Stomach (tissue), 4 donors: ENCODE results near the gene NR2F1-AS1.

ENCODE experiments used
- EP300 ChIP-seq: sonication (generic); formaldehyde crosslinking; IDR thresholded peaks from one replicate; pipeline ENCODE4 v1.6.1; 2017; ENCODE audit warnings: antibody characterized with exemption
- POLR2AphosphoS5 ChIP-seq, 3 donors: sonication (generic); formaldehyde crosslinking; IDR thresholded peaks; one replicate each; pipeline ENCODE4 v1.6.1; 2016; ENCODE audit warnings: antibody characterized with exemption in 3 of 3
- TF ChIP-seq, protein P1 (sequence below), 7 experiments: fragments of 450-650 bp in 4 of 7; fragments of 200-600 bp in 3 of 7; sonication (generic) in 3 of 7; IDR thresholded peaks; one replicate each; pipeline ENCODE4 v1.5.1; 2016 to 2019; ENCODE audit warnings: antibody characterized with exemption in 7 of 7, control low read depth in 2 of 7, mild to moderate bottlenecking in 1 of 7

DNA sequence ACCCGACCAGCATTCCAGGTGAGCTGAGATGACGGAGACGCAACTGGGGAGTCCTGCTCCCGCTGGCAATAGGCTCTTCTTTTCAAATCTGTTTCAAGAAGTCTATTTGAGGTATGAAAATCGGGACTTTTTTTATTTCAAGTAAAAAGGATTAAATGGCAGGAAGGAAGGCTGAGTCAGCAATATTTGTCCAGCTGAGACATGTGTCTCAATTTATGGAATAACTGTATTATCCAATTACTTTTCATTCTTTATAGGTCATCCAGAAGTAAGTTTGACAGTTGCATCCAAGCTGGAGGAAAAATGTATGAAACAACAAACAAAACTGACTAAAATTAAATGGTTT is 221.1 kb downstream of the NR2F1-AS1 start:
- TF ChIP-seq POLR2AphosphoS5 (IDR thresholded peaks at IDR 0.05): no peak
- TF ChIP-seq, protein P1, sequence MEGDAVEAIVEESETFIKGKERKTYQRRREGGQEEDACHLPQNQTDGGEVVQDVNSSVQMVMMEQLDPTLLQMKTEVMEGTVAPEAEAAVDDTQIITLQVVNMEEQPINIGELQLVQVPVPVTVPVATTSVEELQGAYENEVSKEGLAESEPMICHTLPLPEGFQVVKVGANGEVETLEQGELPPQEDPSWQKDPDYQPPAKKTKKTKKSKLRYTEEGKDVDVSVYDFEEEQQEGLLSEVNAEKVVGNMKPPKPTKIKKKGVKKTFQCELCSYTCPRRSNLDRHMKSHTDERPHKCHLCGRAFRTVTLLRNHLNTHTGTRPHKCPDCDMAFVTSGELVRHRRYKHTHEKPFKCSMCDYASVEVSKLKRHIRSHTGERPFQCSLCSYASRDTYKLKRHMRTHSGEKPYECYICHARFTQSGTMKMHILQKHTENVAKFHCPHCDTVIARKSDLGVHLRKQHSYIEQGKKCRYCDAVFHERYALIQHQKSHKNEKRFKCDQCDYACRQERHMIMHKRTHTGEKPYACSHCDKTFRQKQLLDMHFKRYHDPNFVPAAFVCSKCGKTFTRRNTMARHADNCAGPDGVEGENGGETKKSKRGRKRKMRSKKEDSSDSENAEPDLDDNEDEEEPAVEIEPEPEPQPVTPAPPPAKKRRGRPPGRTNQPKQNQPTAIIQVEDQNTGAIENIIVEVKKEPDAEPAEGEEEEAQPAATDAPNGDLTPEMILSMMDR (IDR thresholded peaks at IDR 0.05): no peak
- TF ChIP-seq EP300: no peak
